Measurements from ENCODE around the gene GSN. TPM values are rescaled to one million over a fixed set of nuclear protein-coding genes. Genes with fewer than 3 reads are reported as not detected.

GSN gene
- total RNA-seq, 2 donors from 2014 or later = 390 to 690 TPM

GRCh38 chr9:121261755-121262154 lies 6.2 kb upstream of the GSN start:
- DNase-seq (ENCODE audit: low spot score) = no peak
- no peak for TF ChIP-seq POLR2A (IDR thresholded peaks at IDR 0.05)
- TF ChIP-seq CTCF (IDR thresholded peaks at IDR 0.05) = no peak
- TF ChIP-seq POLR2AphosphoS5 (IDR thresholded peaks at IDR 0.05) = no peak
- intact Hi-C loops (cut with DNase I) = no loop called here

GRCh38 chr9:121262423-121262822 lies 5.5 kb upstream of the GSN start:
- no peaks in the 10 kb centered on the region for H3K9me3 ChIP-seq
- H3K36me3 ChIP-seq = no peaks in the 10 kb centered on the region
- peak overlapping the region in 1 of 2 donors; percentile 3 for H3K27ac ChIP-seq
- DNase-seq (ENCODE audit: low spot score) = no peak
- TF ChIP-seq POLR2AphosphoS5 (IDR thresholded peaks at IDR 0.05) (no peak), POLR2A (IDR thresholded peaks at IDR 0.05) (no peak), CTCF (IDR thresholded peaks at IDR 0.05) (no peak)
- H3K4me1 ChIP-seq (replicated peaks) = no peaks in the 10 kb centered on the region
- WGBS = 73% methylated on average over 1 of the region's 1 CpG
- intact Hi-C loops (cut with DNase I) = no loop called here
- H3K27me3 ChIP-seq (replicated peaks; ENCODE audit: insufficient read depth) = no peaks in the 10 kb centered on the region
- no peak overlapping the region for H3K4me3 ChIP-seq

More at GRCh38 chr9:121261755-121262154, 6.2 kb upstream of the GSN start:
- 88% methylated on average over 1 of the region's 1 CpG for WGBS
- no peak overlapping the region for H3K27ac ChIP-seq
- H3K4me1 ChIP-seq (replicated peaks) = no peaks in the 10 kb centered on the region
- no peaks in the 10 kb centered on the region for H3K27me3 ChIP-seq (replicated peaks; ENCODE audit: insufficient read depth)
- no peaks in the 10 kb centered on the region for H3K36me3 ChIP-seq
- H3K9me3 ChIP-seq = no peaks in the 10 kb centered on the region
- no peak overlapping the region for H3K4me3 ChIP-seq

GRCh38 chr9:121262953-121263352 lies 5.0 kb upstream of the GSN start:
- intact Hi-C loops (cut with DNase I) = no loop called here
- Histone ChIP-seq H3K27ac (no peak overlapping the region), H3K9me3 (no peaks in the 10 kb centered on the region), H3K36me3 (no peaks in the 10 kb centered on the region), H3K4me3 (no peak overlapping the region), H3K4me1 (replicated peaks) (no peaks in the 10 kb centered on the region), H3K27me3 (replicated peaks; ENCODE audit: insufficient read depth) (no peaks in the 10 kb centered on the region)
- TF ChIP-seq POLR2A (IDR thresholded peaks at IDR 0.05) (no peak), POLR2AphosphoS5 (IDR thresholded peaks at IDR 0.05) (no peak), CTCF (IDR thresholded peaks at IDR 0.05) (no peak)
- DNase-seq (ENCODE audit: low spot score) = no peak
- WGBS = 49% methylated on average over 5 of the region's 5 CpGs

- H3K4me3 ChIP-seq = no peak overlapping the region
- H3K27me3 ChIP-seq (replicated peaks; ENCODE audit: insufficient read depth) = no peaks in the 10 kb centered on the region
- H3K27ac ChIP-seq = peak overlapping the region in 1 of 2 donors; percentile 10
- no peak for TF ChIP-seq POLR2AphosphoS5 (IDR thresholded peaks at IDR 0.05)
- TF ChIP-seq POLR2A (IDR thresholded peaks at IDR 0.05) = no peak
- TF ChIP-seq CTCF (IDR thresholded peaks at IDR 0.05) = no peak
- H3K9me3 ChIP-seq = no peaks in the 10 kb centered on the region
- intact Hi-C loops (cut with DNase I) = loop anchor here (5.0 kb wide), 1 partner anchor 54 kb away; no protein-coding TSS in a partner anchor
- peaks cover 3% of the 10 kb centered on the region for H3K4me1 ChIP-seq (replicated peaks)
- 87% methylated on average over 3 of the region's 3 CpGs for WGBS
- H3K36me3 ChIP-seq = no peaks in the 10 kb centered on the region
- no peak for DNase-seq (ENCODE audit: low spot score)
These were observed 1.6 kb upstream of the GSN start for GRCh38 chr9:121266356-121266755.

GRCh38 chr9:121266906-121267650 lies 884 bp upstream of the GSN start:
- 69% methylated on average over 18 of the region's 18 CpGs for WGBS
- Histone ChIP-seq H3K9me3 (no peaks in the 10 kb centered on the region), H3K27me3 (replicated peaks; ENCODE audit: insufficient read depth) (no peaks in the 10 kb centered on the region), H3K27ac (peak overlapping the region; percentile 76 to 82), H3K36me3 (no peaks in the 10 kb centered on the region), H3K4me1 (replicated peaks) (peaks cover 3% of the 10 kb centered on the region), H3K4me3 (peak overlapping the region; percentile 73 to 81)
- intact Hi-C loops (cut with DNase I) = loop anchor here (5.0 kb wide), 1 partner anchor 55 kb away; no protein-coding TSS in a partner anchor
- no peak for DNase-seq (ENCODE audit: low spot score)
- TF ChIP-seq POLR2AphosphoS5 (IDR thresholded peaks at IDR 0.05) (peak; percentile 29), POLR2A (IDR thresholded peaks at IDR 0.05) (no peak)
